H7 (cell line): ENCODE measurements around the gene MYO5C. TPM values are rescaled to one million over a fixed set of nuclear protein-coding genes. Genes with fewer than 3 reads are reported as not detected.

ENCODE experiments used
- DNase-seq: peaks from one replicate; pipeline ENCODE4 v3.0.0; 2012
- H3K27me3 ChIP-seq: 2 replicates; pipeline ENCODE4 v1.6.0; 2011; ENCODE audit warnings: mild to moderate bottlenecking, low read length; ENCODE audit not compliant: control insufficient read depth, insufficient read depth
- H3K36me3 ChIP-seq: replicated peaks from 2 replicates; pipeline ENCODE4 v1.5.1; 2011; ENCODE audit warnings: low read length; ENCODE audit not compliant: control insufficient read depth, insufficient read depth
- H3K4me3 ChIP-seq: 2 replicates; pipeline ENCODE4 v1.5.1; 2011; ENCODE audit warnings: low read depth, mild to moderate bottlenecking, control low read depth, low read length, moderate library complexity; ENCODE audit not compliant: insufficient read depth
- total RNA-seq: library from RNA; depleted of rRNA; stranded (reverse); fragments of >200 nt; shearing (Covaris generic); gene quantifications from 2 replicates; pipeline ENCODE4 v1.2.3, GENCODE V29; 2014

The MYO5C gene
- total RNA-seq, 1 experiment from 2014 or later = 1.7 TPM

DNA sequence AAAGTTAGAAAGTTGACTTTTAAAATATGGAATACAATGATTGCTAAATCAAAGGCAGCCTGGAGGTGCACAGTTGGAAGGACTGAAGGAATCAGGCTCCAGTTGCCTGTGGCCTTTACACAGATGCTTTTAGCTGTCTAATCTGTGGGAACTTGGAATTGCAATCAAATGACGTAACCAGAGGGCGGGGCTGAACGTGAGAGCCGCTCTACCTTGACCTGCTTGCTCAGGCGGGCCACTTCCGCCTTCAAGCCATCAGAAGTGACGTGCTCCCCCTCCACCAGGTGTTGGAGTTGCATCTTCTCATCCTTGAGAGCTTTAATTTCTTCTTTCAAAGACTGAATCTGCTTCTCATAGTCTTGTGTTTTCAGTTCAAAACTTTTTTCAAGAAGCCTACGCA, 66.7 kb downstream of the MYO5C start:
- Histone ChIP-seq H3K36me3 (peaks cover 8% of the 10 kb centered on the region), H3K4me3 (no peak overlapping the region), H3K27me3 (no peaks in the 10 kb centered on the region)
- peak; percentile 61 for DNase-seq

DNA sequence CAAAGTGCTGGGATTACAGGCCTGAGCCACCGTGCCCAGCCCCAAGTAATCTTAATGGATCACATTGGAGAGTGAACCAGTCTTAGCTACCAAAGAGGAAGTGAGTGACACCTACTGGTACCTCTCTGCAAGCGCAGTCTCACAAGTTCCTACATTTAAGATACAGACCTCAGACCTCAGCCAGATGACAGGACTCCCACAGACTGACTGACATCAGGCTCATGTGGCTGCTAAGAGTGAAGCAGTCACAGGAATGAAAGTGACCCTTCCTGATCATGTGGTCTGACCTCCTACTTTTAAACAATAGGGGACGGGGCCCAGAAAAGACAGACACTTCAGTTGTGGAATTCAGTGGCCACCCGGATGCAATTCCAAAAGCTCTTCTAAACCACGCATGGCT, 68.1 kb downstream of the MYO5C start:
- H3K27me3 ChIP-seq = no peaks in the 10 kb centered on the region
- no peak overlapping the region for H3K4me3 ChIP-seq
- peak; percentile 76 for DNase-seq
- H3K36me3 ChIP-seq = peaks cover 8% of the 10 kb centered on the region

DNA sequence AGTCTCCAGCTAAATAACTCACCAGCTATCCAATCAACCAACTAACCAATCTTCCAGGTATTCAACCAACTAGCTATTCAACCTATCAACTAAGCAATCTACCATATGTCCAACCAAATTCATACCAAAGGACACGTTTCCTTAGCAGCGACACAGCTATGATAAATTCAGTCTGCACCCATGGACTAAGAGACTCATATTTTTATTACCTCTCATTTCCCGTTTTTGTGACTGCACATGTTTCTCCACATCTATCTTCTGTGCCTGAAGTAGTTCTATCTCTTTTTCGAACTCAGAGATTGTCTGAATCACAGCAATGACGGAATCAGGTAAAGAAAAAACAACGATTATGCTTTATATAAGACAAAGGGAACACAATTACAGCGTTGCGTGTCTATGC, 70.4 kb downstream of the MYO5C start:
- no peak for DNase-seq
- H3K27me3 ChIP-seq = no peaks in the 10 kb centered on the region
- H3K36me3 ChIP-seq = peaks cover 13% of the 10 kb centered on the region
- H3K4me3 ChIP-seq = no peak overlapping the region

DNA sequence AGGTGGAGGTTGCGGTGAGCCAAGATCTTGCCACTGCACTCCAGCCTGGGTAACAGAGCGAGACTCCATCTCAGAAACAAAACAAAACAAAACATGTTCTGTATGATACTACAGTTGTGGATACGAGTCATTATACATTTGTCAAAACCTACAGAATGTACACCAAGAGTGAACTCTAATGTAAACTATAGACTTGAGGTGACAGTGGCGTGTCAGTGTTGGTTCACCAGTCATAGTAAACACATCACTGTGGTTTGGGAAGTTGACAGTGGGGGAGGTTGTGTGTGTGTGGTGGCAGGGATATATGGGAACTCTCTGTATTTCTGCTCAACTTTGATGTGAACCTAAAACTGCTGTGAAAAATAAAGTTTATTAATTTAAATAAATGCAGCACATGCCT, 71.4 kb downstream of the MYO5C start:
- Histone ChIP-seq H3K36me3 (peaks cover 13% of the 10 kb centered on the region), H3K4me3 (no peak overlapping the region), H3K27me3 (no peaks in the 10 kb centered on the region)
- DNase-seq = no peak

DNA sequence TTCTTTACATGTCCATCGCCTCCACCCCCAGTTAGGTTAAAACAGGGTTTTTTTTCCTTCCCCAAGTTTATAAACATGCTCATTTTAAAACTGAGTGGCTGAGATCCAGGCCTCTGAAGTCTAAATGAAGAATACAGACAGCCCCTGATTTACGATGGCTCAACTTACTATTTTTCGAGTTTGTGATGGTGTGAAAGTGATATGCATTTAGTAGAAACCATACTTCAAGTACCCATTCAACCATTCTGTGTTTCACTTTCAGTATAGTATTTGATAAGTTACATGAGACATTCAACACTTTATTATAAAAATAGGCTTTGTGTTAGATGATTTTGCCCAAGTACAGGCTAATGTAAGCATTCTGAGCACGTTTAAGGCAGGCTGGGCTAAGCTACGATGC, 73.9 kb downstream of the MYO5C start:
- Histone ChIP-seq H3K4me3 (no peak overlapping the region), H3K36me3 (peaks cover 18% of the 10 kb centered on the region)
- DNase-seq = no peak

DNA sequence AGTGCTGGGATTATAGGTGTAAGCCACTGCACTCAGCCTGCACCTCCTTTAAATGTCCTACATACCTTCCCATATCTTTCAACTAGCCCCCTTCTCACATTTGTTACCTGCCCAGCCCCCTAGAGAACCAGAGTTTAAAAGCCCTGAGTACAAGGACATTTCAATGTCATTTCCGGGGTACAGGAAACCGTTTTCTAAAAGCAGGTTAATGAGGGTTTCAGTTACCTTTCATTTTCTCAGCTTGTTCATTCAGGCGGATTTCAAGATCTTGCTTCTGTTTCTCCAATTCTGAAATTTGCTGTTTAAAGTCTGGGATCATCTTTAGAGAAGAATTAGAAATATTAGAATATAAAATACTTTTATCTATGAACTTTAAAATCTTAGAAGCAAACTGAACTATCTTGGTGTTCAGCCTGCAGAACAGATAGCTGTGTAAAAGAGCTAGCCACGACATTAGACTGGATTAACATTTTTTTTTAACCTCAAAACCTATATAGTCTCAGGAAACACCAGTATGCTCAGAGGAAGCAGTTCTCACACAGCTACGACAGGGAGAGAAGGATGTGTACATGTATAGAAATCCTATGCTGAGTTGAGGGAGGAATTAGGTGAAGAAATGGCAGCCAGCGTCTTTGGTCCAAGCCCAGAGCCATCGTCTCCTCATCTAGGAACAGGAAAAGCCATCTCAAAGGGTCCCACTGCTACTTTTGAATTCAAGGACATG, 74.5 kb downstream of the MYO5C start:
- Histone ChIP-seq H3K36me3 (peaks cover 20% of the 10 kb centered on the region), H3K4me3 (no peak overlapping the region), H3K27me3 (no peaks in the 10 kb centered on the region)
- DNase-seq = no peak

More for the DNA sequence above, 73.9 kb downstream of the MYO5C start:
- no peaks in the 10 kb centered on the region for H3K27me3 ChIP-seq

DNA sequence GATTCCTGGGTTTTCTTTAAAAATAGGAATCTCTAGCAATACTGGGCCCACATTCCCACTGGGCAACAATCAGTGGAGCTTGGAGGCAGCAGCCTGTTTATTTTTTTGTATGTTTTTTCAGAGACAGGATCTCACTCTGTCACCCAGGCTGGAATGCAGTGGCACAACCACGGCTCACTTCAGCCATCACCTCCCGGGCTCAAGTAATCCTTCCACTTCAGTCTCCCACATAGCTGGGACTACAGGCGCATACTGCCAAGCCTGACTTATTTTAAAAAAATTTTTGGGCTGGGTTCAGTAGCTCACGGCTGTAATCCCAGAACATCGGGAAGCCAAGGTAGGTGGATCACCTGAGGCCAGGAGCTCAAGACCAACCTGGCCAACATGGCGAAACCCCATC, 75.4 kb downstream of the MYO5C start:
- DNase-seq = no peak
- H3K36me3 ChIP-seq = peaks cover 20% of the 10 kb centered on the region
- no peak overlapping the region for H3K4me3 ChIP-seq
- no peaks in the 10 kb centered on the region for H3K27me3 ChIP-seq

DNA sequence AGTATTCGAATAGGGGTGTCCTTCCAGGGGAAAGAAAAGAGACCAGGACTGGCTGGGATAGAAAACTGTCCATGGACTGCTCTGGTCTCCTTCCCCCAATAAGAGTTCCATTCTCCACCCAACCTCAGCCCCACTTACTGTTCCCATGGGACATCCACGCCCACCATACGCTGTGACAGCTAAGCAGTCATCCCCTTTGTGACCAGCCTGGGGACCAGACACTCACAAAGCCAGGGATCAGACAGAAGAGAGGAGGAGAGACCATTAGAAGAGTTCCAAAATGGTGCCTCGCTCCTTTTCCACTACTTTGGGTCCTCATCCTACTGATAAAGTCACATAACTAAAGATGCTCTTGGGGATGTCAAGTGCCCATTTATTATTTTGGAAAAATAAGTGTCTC, 76.8 kb downstream of the MYO5C start:
- Histone ChIP-seq H3K27me3 (no peaks in the 10 kb centered on the region), H3K4me3 (no peak overlapping the region), H3K36me3 (peaks cover 16% of the 10 kb centered on the region)
- DNase-seq = no peak

DNA sequence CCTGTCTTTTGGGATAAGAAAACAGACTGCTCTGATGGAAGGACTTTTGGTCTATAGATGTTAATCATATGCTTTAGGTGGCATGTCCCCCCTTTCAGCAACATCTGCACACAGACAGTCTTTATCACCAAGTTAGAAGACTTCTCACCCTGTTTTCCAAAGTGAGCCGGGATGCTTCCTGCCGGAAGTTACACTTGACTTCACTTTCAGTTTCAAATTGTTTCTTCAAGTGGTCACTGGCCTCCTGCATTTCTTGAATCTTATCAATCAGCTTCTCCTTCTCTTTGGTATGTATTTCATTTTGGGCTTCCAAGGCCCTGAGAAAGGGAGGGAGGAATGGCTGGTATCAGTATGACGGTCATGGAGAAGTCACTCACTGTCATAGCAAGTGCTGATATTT, 77.2 kb downstream of the MYO5C start:
- Histone ChIP-seq H3K27me3 (no peaks in the 10 kb centered on the region), H3K4me3 (no peak overlapping the region), H3K36me3 (peaks cover 18% of the 10 kb centered on the region)
- no peak for DNase-seq

DNA sequence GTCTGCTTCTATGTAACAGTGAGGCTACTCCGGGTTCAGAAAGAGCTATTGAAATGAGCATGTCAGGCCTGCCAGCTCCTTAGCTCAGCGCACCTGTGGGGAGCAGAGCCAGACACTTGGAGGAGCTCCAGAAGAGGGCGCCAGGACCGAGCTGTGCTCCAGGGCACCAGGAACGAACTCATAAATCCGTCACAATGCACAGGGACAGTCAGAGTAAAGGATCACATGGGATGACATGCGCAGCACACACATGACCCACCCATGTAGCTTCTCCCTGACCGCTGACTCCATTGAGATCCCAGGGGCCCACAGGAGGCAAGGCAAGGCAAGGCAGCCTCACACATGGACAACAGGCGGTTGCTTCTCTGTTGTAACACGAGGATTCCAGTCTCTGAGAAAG, 78.4 kb downstream of the MYO5C start:
- peak; percentile 35 for DNase-seq

DNA sequence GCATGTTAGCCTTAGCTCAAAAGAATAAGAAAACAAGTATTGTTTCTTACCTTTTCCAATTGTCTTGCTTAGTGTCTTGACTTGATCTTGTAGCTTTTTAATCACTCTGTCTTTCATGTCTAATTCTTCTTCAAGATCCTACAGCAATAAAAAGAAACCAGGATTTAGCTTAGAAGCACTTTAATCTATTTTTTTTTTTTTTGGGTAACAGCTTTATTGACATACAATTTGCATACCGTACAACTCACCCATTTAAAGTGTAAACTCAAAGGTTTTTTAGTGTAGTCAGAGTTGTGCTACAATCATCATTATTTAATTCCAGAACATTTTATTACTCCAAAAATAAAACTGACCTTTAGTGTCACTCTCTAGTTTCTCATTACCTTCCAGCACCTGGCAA, 81.1 kb downstream of the MYO5C start:
- Histone ChIP-seq H3K36me3 (peaks cover 23% of the 10 kb centered on the region), H3K27me3 (no peaks in the 10 kb centered on the region), H3K4me3 (no peak overlapping the region)
- no peak for DNase-seq

More for the DNA sequence above, 78.4 kb downstream of the MYO5C start:
- H3K4me3 ChIP-seq = no peak overlapping the region
- peaks cover 23% of the 10 kb centered on the region for H3K36me3 ChIP-seq
- no peaks in the 10 kb centered on the region for H3K27me3 ChIP-seq

DNA sequence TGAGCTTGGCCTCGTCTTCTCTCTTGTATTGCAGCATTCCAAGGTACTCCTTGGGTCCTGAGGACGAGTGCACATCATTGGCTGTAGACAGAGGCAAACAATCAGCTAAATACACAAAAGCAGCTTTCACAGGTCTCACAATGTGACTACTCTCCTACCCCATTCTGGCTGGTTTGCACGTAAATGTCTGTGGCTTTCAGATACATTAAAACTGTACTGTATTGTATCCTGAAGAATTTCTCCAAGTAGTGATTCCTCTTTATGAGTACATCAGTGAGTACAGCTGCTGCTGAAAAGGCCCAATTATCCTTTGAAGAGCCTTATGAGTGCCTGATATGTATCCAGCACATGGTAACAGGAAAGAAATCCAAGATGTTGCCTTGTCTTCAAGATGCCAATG, 82.4 kb downstream of the MYO5C start:
- no peak overlapping the region for H3K4me3 ChIP-seq
- DNase-seq = no peak
- no peaks in the 10 kb centered on the region for H3K27me3 ChIP-seq
- peaks cover 20% of the 10 kb centered on the region for H3K36me3 ChIP-seq

DNA sequence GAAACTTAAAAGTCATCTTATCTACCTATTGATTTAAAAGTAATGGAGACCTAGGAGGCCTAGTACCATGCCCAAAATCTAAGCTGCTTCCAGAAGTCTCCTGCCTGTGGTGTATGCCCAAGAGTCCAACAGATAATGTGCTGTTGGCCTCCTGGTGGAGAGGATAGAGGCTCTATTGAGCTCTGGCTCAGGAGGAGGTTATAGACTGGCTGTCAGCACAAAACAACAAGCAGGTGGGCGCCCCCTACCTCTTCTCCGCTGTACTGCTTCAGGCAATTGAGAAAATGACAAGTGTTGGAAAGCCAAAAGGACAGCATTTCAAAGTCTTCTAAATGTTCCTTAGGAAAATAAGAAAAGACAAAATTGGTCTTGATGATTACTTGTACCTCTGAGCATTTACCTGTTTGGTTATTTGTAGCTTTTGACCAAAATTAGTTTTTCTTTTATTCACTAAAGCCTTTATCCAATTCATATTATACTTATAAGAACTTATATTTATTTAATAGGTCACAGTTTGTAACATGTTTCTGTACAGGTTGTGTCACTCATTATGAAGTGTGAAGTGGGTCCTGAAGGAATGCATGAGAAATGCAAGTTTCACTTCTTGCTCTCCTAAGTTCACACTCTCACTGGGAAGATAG, 87.2 kb downstream of the MYO5C start:
- DNase-seq = peak; percentile 83
- Histone ChIP-seq H3K27me3 (no peaks in the 10 kb centered on the region), H3K4me3 (no peak overlapping the region), H3K36me3 (peaks cover 18% of the 10 kb centered on the region)

DNA sequence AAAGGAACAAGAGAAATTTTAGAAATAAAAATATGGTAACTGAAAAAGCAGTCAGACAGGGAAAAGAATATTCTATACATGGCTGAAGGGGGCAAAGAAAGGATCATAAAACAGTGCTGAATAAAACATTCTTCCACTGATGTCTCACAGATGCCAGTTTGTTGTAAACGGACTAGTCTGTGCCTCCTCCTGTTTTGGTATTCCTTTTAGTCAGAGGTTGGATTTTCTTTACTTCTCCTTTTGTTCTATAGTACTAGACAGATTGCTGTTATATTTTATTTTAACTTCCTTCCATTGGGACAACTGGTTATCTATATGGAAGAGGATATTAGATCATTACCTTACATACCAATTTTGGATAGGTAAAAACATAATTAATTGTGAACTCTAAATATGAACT, 88.4 kb downstream of the MYO5C start:
- Histone ChIP-seq H3K27me3 (no peaks in the 10 kb centered on the region), H3K36me3 (peaks cover 10% of the 10 kb centered on the region)
- no peak for DNase-seq

DNA sequence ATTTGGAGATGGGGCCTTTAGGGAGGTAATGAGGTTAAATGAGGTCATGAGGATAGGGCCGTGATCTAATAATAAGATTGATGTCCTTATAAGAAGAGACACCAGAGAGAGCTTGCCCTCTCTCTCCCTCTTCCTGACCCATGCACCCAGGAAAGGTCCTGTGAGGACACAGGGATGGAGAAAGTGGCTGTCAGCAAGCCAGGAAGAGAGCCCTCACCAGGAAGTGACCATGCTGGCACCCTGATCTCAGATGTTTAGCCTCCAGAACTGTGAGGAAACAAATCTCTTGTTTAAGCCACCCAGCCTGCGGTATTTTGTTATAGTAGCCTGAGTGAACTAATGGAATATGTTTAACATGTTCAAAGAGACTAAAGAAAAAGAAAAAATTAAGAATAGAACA, 89.2 kb downstream of the MYO5C start:
- DNase-seq = no peak
- Histone ChIP-seq H3K4me3 (no peak overlapping the region), H3K36me3 (peaks cover 8% of the 10 kb centered on the region), H3K27me3 (no peaks in the 10 kb centered on the region)

More for the DNA sequence above, 88.4 kb downstream of the MYO5C start:
- no peak overlapping the region for H3K4me3 ChIP-seq
